K562 (cell line): ENCODE measurements around the gene NDUFA7. TPM values are rescaled to one million over a fixed set of nuclear protein-coding genes. Genes with fewer than 3 reads are reported as not detected.

ENCODE experiments used
- ATAC-seq: fragments of 200-7000 bp; cut with Tn5 transposase; 3 replicates; pipeline ENCODE4 v1.9.1; 2020; ENCODE audit warnings: moderate library complexity
- BruUV-seq: library from RNA; stranded (reverse); fragments of 400-500 nt; replicated peaks from 2 replicates; lab custom pipeline; 2021; lab: Mats Ljungman, UMichigan
- CTCF ChIA-PET: fragments of 300-600 bp; formaldehyde crosslinking; extraction: SDS; loops from one replicate; lab custom pipeline; 2021; ENCODE audit warnings: low intra/inter-chr PET ratio; lab: Yijun Ruan, JAX
- POLR2A ChIA-PET: fragments of 300-600, 350-650 bp; sonication (Branson Sonifier 250); formaldehyde crosslinking; extraction: SDS; loops from one replicate; lab custom pipeline; 2021; ENCODE audit warnings: antibody characterized with exemption, inconsistent platforms; lab: Yijun Ruan, JAX
- DNase-seq, 4 experiments: peaks; one replicate each; pipeline versions ENCODE4 v3.0.0 to v3.0.0-alpha.2; 2011 to 2018; ENCODE audit warnings: low spot score in 3 of 4, mixed read lengths in 3 of 4; ENCODE audit errors: extremely low read depth in 1 of 4
- FAIRE-seq: peaks from 2 replicates; lab custom pipeline; 2011; peaks lifted over from hg19 to GRCh38; lab: Jason Lieb, UNC
- H2AFZ ChIP-seq: 2 replicates; pipeline ENCODE4 v1.6.0; 2011; ENCODE audit warnings: low read depth, low read length, control low read depth, inconsistent platforms
- H3K27ac ChIP-seq: fragments of 200-600 bp; 3 replicates; pipeline ENCODE4 v1.8.0; 2011; ENCODE audit warnings: low read depth, mild to moderate bottlenecking, control low read depth, inconsistent platforms, low read length, moderate library complexity, mixed read lengths; ENCODE audit errors: extremely low read depth
- H3K27me3 ChIP-seq, 2 experiments: fragments of 300-600 bp in 1 of 2; 2 replicates in 1 of 2; 3 replicates in 1 of 2; pipeline versions ENCODE4 v1.6.0 to v1.8.0; 2011; ENCODE audit warnings: inconsistent platforms in 2 of 2, low read length in 2 of 2, mild to moderate bottlenecking in 1 of 2, mixed read lengths in 1 of 2, moderate library complexity in 1 of 2; ENCODE audit not compliant: control insufficient read depth in 2 of 2, insufficient read depth in 2 of 2
- H3K36me3 ChIP-seq: fragments of 300-600 bp; 3 replicates; pipeline ENCODE4 v1.8.0; 2011; ENCODE audit warnings: mild to moderate bottlenecking, low read length, inconsistent platforms; ENCODE audit not compliant: control insufficient read depth, insufficient read depth
- H3K4me1 ChIP-seq, 2 experiments: fragments of 200-600 bp in 1 of 2; replicated peaks in 1 of 2; 2 replicates in 1 of 2; 3 replicates in 1 of 2; pipeline versions ENCODE4 v1.5.1 to v1.8.0; 2011; ENCODE audit warnings: inconsistent platforms in 2 of 2, low read length in 2 of 2, mild to moderate bottlenecking in 1 of 2, mixed read lengths in 1 of 2, moderate library complexity in 1 of 2; ENCODE audit not compliant: control insufficient read depth in 2 of 2, insufficient read depth in 2 of 2
- H3K4me2 ChIP-seq: 2 replicates; pipeline ENCODE4 v1.6.1; 2011; ENCODE audit warnings: low read length, control low read depth, inconsistent platforms, mixed read lengths; ENCODE audit not compliant: insufficient read depth
- H3K4me3 ChIP-seq: fragments of 200-600 bp; sonication (generic), shearing (Covaris generic); 2 replicates; pipeline ENCODE4 v1.5.1; 2016; ENCODE audit warnings: control low read depth, inconsistent platforms
- H3K79me2 ChIP-seq: fragments of 200-600 bp; 3 replicates; pipeline ENCODE4 v1.8.0; 2011; ENCODE audit warnings: low read length, inconsistent platforms; ENCODE audit not compliant: control insufficient read depth, insufficient read depth
- H3K9ac ChIP-seq, 2 experiments: 2 replicates each; pipeline versions ENCODE4 v1.6.0 to v1.6.1; 2011; ENCODE audit warnings: low read depth in 2 of 2, low read length in 2 of 2, control low read depth in 1 of 2, inconsistent platforms in 1 of 2, mild to moderate bottlenecking in 1 of 2, mixed read lengths in 1 of 2; ENCODE audit not compliant: insufficient read depth in 1 of 2
- H3K9me1 ChIP-seq: one replicate; pipeline ENCODE4 v1.6.0; 2011; ENCODE audit warnings: inconsistent platforms, mild to moderate bottlenecking, low read length, moderate library complexity; ENCODE audit not compliant: control insufficient read depth, insufficient read depth
- H3K9me3 ChIP-seq: replicated peaks from 2 replicates; pipeline ENCODE4 v1.5.1; 2011; ENCODE audit warnings: low read depth, low read length, inconsistent platforms; ENCODE audit not compliant: control insufficient read depth, insufficient read depth
- H4K20me1 ChIP-seq: replicated peaks from 2 replicates; pipeline ENCODE4 v1.6.1; 2011; ENCODE audit warnings: low read length, inconsistent platforms, mixed read lengths; ENCODE audit not compliant: control insufficient read depth, insufficient read depth
- CREM ChIP-seq: IDR thresholded peaks from 2 replicates; pipeline ENCODE4 v1.6.1; 2014; ENCODE audit warnings: antibody characterized with exemption, low read depth
- HCFC1 ChIP-seq: IDR thresholded peaks from 2 replicates; pipeline ENCODE4 v1.6.1; 2012; ENCODE audit warnings: low read depth, low read length, improper control_type of control experiment
- HES1 ChIP-seq: fragments of 450-650 bp; IDR thresholded peaks from 2 replicates; pipeline ENCODE4 v1.6.1; 2016; ENCODE audit warnings: low read depth, mild to moderate bottlenecking, moderate library complexity
- IRF9 ChIP-seq: fragments of 450-650 bp; IDR thresholded peaks from 2 replicates; pipeline ENCODE4 v1.6.1; 2016; ENCODE audit warnings: missing biosample characterization, missing genetic modification characterization
- LARP7 ChIP-seq: fragments of 450-650 bp; IDR thresholded peaks from 2 replicates; pipeline ENCODE4 v1.6.1; 2016
- MLLT1 ChIP-seq, 2 experiments: fragments of 450-650 bp; IDR thresholded peaks; 2 replicates each; pipeline ENCODE4 v1.6.1; 2016
- MNT ChIP-seq, 2 experiments: fragments of 450-650 bp; conservative IDR thresholded peaks; 2 replicates each; pipeline ENCODE4 v1.6.1; 2017; ENCODE audit warnings: mild to moderate bottlenecking in 2 of 2, moderate library complexity in 2 of 2
- PKNOX1 ChIP-seq: fragments of 450-650 bp; IDR thresholded peaks from 2 replicates; pipeline ENCODE4 v1.6.1; 2016
- ZNF175 ChIP-seq: fragments of 200-800 bp; sonication (Bioruptor generic); IDR thresholded peaks from 2 replicates; pipeline ENCODE4 v1.6.1; 2016; ENCODE audit warnings: low read depth, mild to moderate bottlenecking, missing genetic modification characterization, missing compliant biosample characterization
- ZNF384 ChIP-seq: IDR thresholded peaks from 2 replicates; pipeline ENCODE4 v1.6.1; 2012; ENCODE audit warnings: low read depth, low read length, improper control_type of control experiment
- ZNF655 ChIP-seq: fragments of 250-450 bp; sonication (Bioruptor Pico); IDR thresholded peaks from 2 replicates; pipeline ENCODE4 v1.5.0; 2021
- ZNF830 ChIP-seq: fragments of 250-450 bp; sonication (Bioruptor Pico); IDR thresholded peaks from 2 replicates; pipeline ENCODE4 v1.5.0; 2021; ENCODE audit warnings: mild to moderate bottlenecking
- WGBS: fragments of 100-300 bp; shearing (Covaris generic); methylation state at CpG from one replicate; pipeline ENCODE4 v1.1.6; 2016; ENCODE audit warnings: low coverage, mixed read lengths; ENCODE audit not compliant: insufficient coverage; ENCODE audit errors: missing lambda C conversion rate; 5-methylcytosine and 5-hydroxymethylcytosine counted together
- in situ Hi-C: fragments of 300-500 bp; cut with MboI; formaldehyde crosslinking; loops from 4 replicates; pipeline ENCODE4 v1.15.0; 2018; ENCODE audit warnings: inconsistent platforms, mixed read lengths
- intact Hi-C: fragments of 100-400 bp; cut with micrococcal nuclease; formaldehyde crosslinking; loops from 2 replicates; pipeline ENCODE4 v1.14.2; 2022
- polyA plus RNA-seq, 8 experiments: library from polyadenylated mRNA; depleted of rRNA in 4 of 8; stranded (reverse) in 5 of 8; unstranded in 3 of 8; fragments of >200 nt; fragmentation: Nextera tagmentation in 2 of 8; fragmentation: Illumina TruSeq in 1 of 8; extraction: Ambion mirVana in 2 of 8; extraction: Trizol in 1 of 8; gene quantifications; 2 replicates each; pipeline versions ENCODE4 v1.2.1 to v1.2.3, GENCODE V29; 2011 to 2014; ENCODE audit warnings: inconsistent platforms in 1 of 8, missing spikeins in 1 of 8
- total RNA-seq, 7 experiments: library from RNA; depleted of rRNA in 6 of 7; stranded (reverse); fragments of >200 nt in 6 of 7; fragmentation: Illumina TruSeq in 2 of 7; extraction: Trizol in 2 of 7; gene quantifications; 2 replicates each; pipeline versions ENCODE4 v1.2.1 to v1.2.3, GENCODE V29; 2011 to 2021; ENCODE audit warnings: low replicate concordance in 1 of 7

The NDUFA7 gene
- total and polyA plus RNA-seq, 9 of the 15 experiments (the other 6 are each of a cell fraction or from before 2014, with no cell fraction given): 70.8 to 348 (median 142) TPM

GRCh38 chr19:8355631-8356402 is 34.6 kb upstream of the NDUFA7 start:
- Histone ChIP-seq H3K9me3 (no peaks in the 10 kb centered on the region), H3K27me3 (peaks cover 2 to 7% of the 10 kb centered on the region in 2 experiments; a peak in 3 of 5 replicates), H3K36me3 (no peaks in the 10 kb centered on the region), H3K4me2 (no peak overlapping the region; the same call in 1 of the 2 replicates), H3K79me2 (no peaks in the 10 kb centered on the region), H3K27ac (peak overlapping the region; percentile 30; the same call in 2 of the 3 replicates), H3K9ac (no peak overlapping the region), H4K20me1 (no peaks in the 10 kb centered on the region), H3K4me1 (peaks cover 9 to 18% of the 10 kb centered on the region in 2 experiments; a peak in 4 of 5 replicates), H2AFZ (peak overlapping the region; percentile 62), H3K9me1 (no peaks in the 10 kb centered on the region), H3K4me3 (no peak overlapping the region)
- FAIRE-seq (peak; percentile 96), ATAC-seq (peak; percentile 87), DNase-seq (peak; percentile 37 to 86 (median 57))
- in situ Hi-C loops: loop anchor here (5.0 kb wide), 1 partner anchor 41 kb away; no protein-coding TSS in a partner anchor
- 13% methylated on average over 6 of the region's 6 CpGs for WGBS
- BruUV-seq: no TSS peak
- intact Hi-C loops: no loop called here
- CTCF ChIA-PET: interaction anchor here (0.6 to 0.8 kb wide), 2 partner anchors 49 to 225 kb away, joined by 3 read pairs; no protein-coding TSS in a partner anchor
- POLR2A ChIA-PET: interaction anchor here (0.6 to 1.5 kb wide), 6 partner anchors 12 to 456 kb away, joined by 3 to 4 read pairs (median 3); partner anchors contain the start of genes NDUFA7, RAB11B and RPS28
- peak; percentile 71 for TF ChIP-seq CREM
- no peak for TF ChIP-seq IRF9 (tag)
- no peak for TF ChIP-seq LARP7
- TF ChIP-seq ZNF384: no peak
- TF ChIP-seq MNT (conservative IDR thresholded peaks at IDR 0.05): peak in 1 of 2 experiments; percentile 41; a peak in 1 of 4 replicates
- TF ChIP-seq ZNF830 (CRISPR knock-in tag): no peak
- 0 out of 2 replicates have a peak, but pooled peaks have one; percentile 15 for TF ChIP-seq HCFC1
- no peak for TF ChIP-seq ZNF175 (CRISPR knock-in tag)
- peak; percentile 27; the same call in 1 of the 2 replicates for TF ChIP-seq PKNOX1
- TF ChIP-seq ZNF655: no peak
- TF ChIP-seq HES1: no peak; the same call in 1 of the 2 replicates
- peak in 1 of 2 experiments; percentile 81; a peak in 2 of 4 replicates for TF ChIP-seq MLLT1 (IDR thresholded peaks at IDR 0.05)
